MCF 10A (cell line): ENCODE data around the gene CRACR2B. TPM values are rescaled to one million over a fixed set of nuclear protein-coding genes. Genes with fewer than 3 reads are reported as not detected.

Experiments used
- BruUV-seq: library from RNA; stranded (reverse); fragments of 400-500 nt; replicated peaks from 2 replicates; lab custom pipeline; 2021; lab: Mats Ljungman, UMichigan
- CTCF ChIA-PET: fragments of 300-600 bp; sonication (Branson Sonifier 250); formaldehyde crosslinking; extraction: SDS; loops from one replicate; lab custom pipeline; 2021; ENCODE audit warnings: antibody characterized with exemption, inconsistent platforms; lab: Yijun Ruan, JAX
- POLR2A ChIA-PET: fragments of 300-600, 350-650 bp; sonication (Branson Sonifier 250); formaldehyde crosslinking; extraction: SDS; loops from one replicate; lab custom pipeline; 2020; ENCODE audit warnings: antibody characterized with exemption, inconsistent platforms; lab: Yijun Ruan, JAX
- DNase-seq: peaks from one replicate; pipeline ENCODE4 v3.0.0-alpha.2; 2018; ENCODE audit not compliant: unreplicated experiment
- H3K27ac Mint-ChIP-seq: one replicate; pipeline ENCODE4 v1.8.0; 2022; ENCODE audit warnings: mild to moderate bottlenecking, low read depth, mixed read lengths; ENCODE audit not compliant: unreplicated experiment
- H3K27me3 Mint-ChIP-seq: one replicate; pipeline ENCODE4 v1.8.0; 2022; ENCODE audit warnings: mixed read lengths; ENCODE audit not compliant: insufficient read depth, unreplicated experiment
- H3K36me3 Mint-ChIP-seq: one replicate; pipeline ENCODE4 v1.8.0; 2022; ENCODE audit warnings: mild to moderate bottlenecking, moderate library complexity, mixed read lengths; ENCODE audit not compliant: insufficient read depth, unreplicated experiment
- H3K4me1 Mint-ChIP-seq: one replicate; pipeline ENCODE4 v1.8.0; 2022; ENCODE audit warnings: mixed read lengths; ENCODE audit not compliant: insufficient read depth, unreplicated experiment
- H3K4me3 Mint-ChIP-seq: one replicate; pipeline ENCODE4 v1.8.0; 2022; ENCODE audit warnings: mild to moderate bottlenecking, moderate library complexity, mixed read lengths; ENCODE audit not compliant: unreplicated experiment
- H3K9me3 Mint-ChIP-seq: one replicate; pipeline ENCODE4 v1.8.0; 2022; ENCODE audit warnings: mixed read lengths; ENCODE audit not compliant: unreplicated experiment
- CTCF ChIP-seq: fragments of 200-600 bp; IDR thresholded peaks from one replicate; pipeline ENCODE4 v1.8.0; 2022; ENCODE audit warnings: antibody characterized with exemption, mild to moderate bottlenecking; ENCODE audit not compliant: unreplicated experiment
- intact Hi-C: fragments of 100-400 bp; cut with micrococcal nuclease; formaldehyde crosslinking; loops from 2 replicates; pipeline ENCODE4 v1.14.1; 2022
- total RNA-seq: library from RNA; stranded (reverse); gene quantifications from 2 replicates; pipeline ENCODE4 v1.2.3, GENCODE V29; 2022

The CRACR2B gene
- total RNA-seq, 1 experiment from 2014 or later, result 1.2 TPM

DNA sequence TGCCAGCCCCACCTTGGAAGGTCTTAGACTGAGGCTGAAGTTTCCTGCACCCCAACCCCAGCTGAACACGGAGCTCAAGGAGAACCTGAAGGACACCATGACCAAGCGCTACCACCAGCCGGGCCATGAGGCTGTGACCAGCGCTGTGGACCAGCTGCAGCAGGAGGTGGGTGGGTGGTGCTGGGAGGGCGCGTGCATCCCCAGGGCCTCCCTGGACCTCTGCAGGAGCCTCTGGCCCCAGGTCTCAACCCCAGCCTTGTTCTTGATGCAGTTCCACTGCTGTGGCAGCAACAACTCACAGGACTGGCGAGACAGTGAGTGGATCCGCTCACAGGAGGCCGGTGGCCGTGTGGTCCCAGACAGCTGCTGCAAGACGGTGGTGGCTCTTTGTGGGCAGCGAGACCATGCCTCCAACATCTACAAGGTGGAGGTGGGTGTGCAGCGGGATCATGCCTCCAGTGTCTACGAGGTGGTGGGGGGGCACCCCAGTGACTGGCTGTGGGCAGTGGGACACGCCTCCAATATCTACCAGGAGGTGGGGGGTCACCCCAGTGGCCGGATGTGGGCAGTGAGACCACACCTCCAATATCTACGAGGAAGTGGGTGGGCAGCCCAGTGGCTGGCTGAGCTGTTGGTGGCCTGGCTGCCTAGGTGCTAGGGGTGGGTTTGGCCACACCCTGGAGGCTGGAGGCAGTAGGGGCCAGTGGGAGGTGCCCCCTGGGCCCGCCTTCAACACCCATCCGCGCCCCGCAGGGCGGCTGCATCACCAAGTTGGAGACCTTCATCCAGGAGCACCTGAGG lies 9.7 kb downstream of the CRACR2B start:
- H3K4me3 Mint-ChIP-seq, result no peak overlapping the region
- no peak for TF ChIP-seq CTCF
- H3K4me1 Mint-ChIP-seq, result peaks cover 24% of the 10 kb centered on the region
- peaks cover 85% of the 10 kb centered on the region for H3K36me3 Mint-ChIP-seq
- no peaks in the 10 kb centered on the region for H3K27me3 Mint-ChIP-seq
- no peak overlapping the region for H3K27ac Mint-ChIP-seq
- DNase-seq, result no peak
- ChIA-PET CTCF (interaction anchor here (0.6 to 1.1 kb wide), 2 partner anchors 12 to 19 kb away, joined by 3 to 5 read pairs; no protein-coding TSS in a partner anchor), POLR2A (interaction anchor here (1.0 to 11.4 kb wide), 4 partner anchors 9 to 111 kb away, joined by 3 to 274 read pairs (median 3); partner anchors contain the start of gene PNPLA2)
- H3K9me3 Mint-ChIP-seq, result no peaks in the 10 kb centered on the region
- no TSS peak for BruUV-seq
- intact Hi-C loops, result no loop called here

DNA sequence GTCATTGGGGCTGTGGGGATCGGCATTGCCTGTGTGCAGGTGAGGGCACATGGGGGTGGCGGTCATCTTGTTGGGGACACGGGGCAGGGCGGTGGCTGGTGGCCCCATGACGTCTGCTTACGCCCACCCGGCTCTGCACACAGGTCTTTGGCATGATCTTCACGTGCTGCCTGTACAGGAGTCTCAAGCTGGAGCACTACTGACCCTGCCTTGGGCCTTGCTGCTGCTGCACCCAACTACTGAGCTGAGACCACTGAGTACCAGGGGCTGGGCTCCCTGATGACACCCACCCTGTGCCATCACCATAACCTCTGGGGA lies 10.2 kb downstream of the CRACR2B start:
- Mint-ChIP-seq H3K4me3 (no peak overlapping the region), H3K27me3 (no peaks in the 10 kb centered on the region), H3K4me1 (peaks cover 24% of the 10 kb centered on the region), H3K27ac (no peak overlapping the region), H3K36me3 (peaks cover 90% of the 10 kb centered on the region), H3K9me3 (no peaks in the 10 kb centered on the region)
- DNase-seq, result no peak
- no TSS peak for BruUV-seq
- ChIA-PET POLR2A (interaction anchor here (7.2 to 11.4 kb wide), 2 partner anchors 19 to 30 kb away, joined by 66 to 274 read pairs; partner anchors contain the start of genes PNPLA2 and RPLP2), CTCF (interaction anchor here (0.6 to 1.3 kb wide), 4 partner anchors 13 to 63 kb away, joined by 3 to 5 read pairs (median 3); no protein-coding TSS in a partner anchor)
- intact Hi-C loops, result no loop called here
- TF ChIP-seq CTCF, result no peak

GRCh38 chr11:838441-839279 lies 10.9 kb downstream of the CRACR2B start:
- no peaks in the 10 kb centered on the region for H3K27me3 Mint-ChIP-seq
- POLR2A ChIA-PET, result interaction anchor here (0.6 to 11.4 kb wide), 5 partner anchors 20 to 102 kb away, joined by 3 to 274 read pairs (median 5); partner anchors contain the start of genes PNPLA2 and RPLP2
- CTCF ChIA-PET, result interaction anchor here (0.7 to 1.3 kb wide), 4 partner anchors 21 to 1284 kb away, joined by 3 to 5 read pairs (median 3); no protein-coding TSS in a partner anchor
- peaks cover 90% of the 10 kb centered on the region for H3K36me3 Mint-ChIP-seq
- intact Hi-C loops, result no loop called here
- DNase-seq, result no peak
- peak; percentile 40 for TF ChIP-seq CTCF
- H3K4me1 Mint-ChIP-seq, result peaks cover 24% of the 10 kb centered on the region
- H3K9me3 Mint-ChIP-seq, result no peaks in the 10 kb centered on the region
- H3K4me3 Mint-ChIP-seq, result peak overlapping the region; percentile 41
- TSS peak; percentile 17 for BruUV-seq
- H3K27ac Mint-ChIP-seq, result peak overlapping the region; percentile 63
